ENCODE data around the gene KIF18B. TPM values are rescaled to one million over a fixed set of nuclear protein-coding genes. Genes with fewer than 3 reads are reported as not detected.

The KIF18B gene
- total and polyA plus RNA-seq, 2 of the 8 experiments (the other 6 are each of a cell fraction or from before 2014, with no cell fraction given), result 39.0 to 59.4 TPM

- TF ChIP-seq RXRA (IDR thresholded peaks at IDR 0.05; ENCODE audit: insufficient read depth, low read depth, low read length) (no peak), ASH2L (IDR thresholded peaks at IDR 0.05; ENCODE audit: low read length) (no peak), CTBP2 (IDR thresholded peaks at IDR 0.05; ENCODE audit: borderline replicate concordance, insufficient read depth, insufficient read length, low read length) (peak; percentile 19), TCF12 (IDR thresholded peaks at IDR 0.05; ENCODE audit: low read depth, low read length) (no peak), JUN (IDR thresholded peaks at IDR 0.05; ENCODE audit: low read depth, low read length) (no peak), CTCF (IDR thresholded peaks at IDR 0.05; ENCODE audit: control extremely low read depth in 1 of 3, insufficient read depth in 1 of 3, low read depth in 1 of 3, low read length in 3 of 3) (no peak), NRF1 (IDR thresholded peaks at IDR 0.05; ENCODE audit: low read depth, low read length) (no peak), SUZ12 (IDR thresholded peaks at IDR 0.05; ENCODE audit: low read length) (peak; percentile 96), SP2 (IDR thresholded peaks at IDR 0.05; ENCODE audit: low read length) (no peak), CREB1 (IDR thresholded peaks at IDR 0.05) (no peak), SIRT6 (IDR thresholded peaks at IDR 0.05; ENCODE audit: low read length) (no peak), PHF8 (conservative IDR thresholded peaks at IDR 0.05; ENCODE audit: low read depth, low read length) (no peak), ATF3 (IDR thresholded peaks at IDR 0.05; ENCODE audit: insufficient read depth, low read depth, low read length) (no peak), RBBP5 (IDR thresholded peaks at IDR 0.05; ENCODE audit: borderline replicate concordance, low read depth, low read length) (no peak), HDAC2 (IDR thresholded peaks at IDR 0.05; ENCODE audit: borderline replicate concordance in 1 of 2, low read depth in 2 of 2, low read length in 2 of 2) (no peak), TAF1 (IDR thresholded peaks at IDR 0.05; ENCODE audit: low read depth, low read length) (no peak), BRCA1 (IDR thresholded peaks at IDR 0.05; ENCODE audit: low read depth, low read length) (no peak), YY1 (IDR thresholded peaks at IDR 0.05; ENCODE audit: low read depth, low read length) (no peak), MAX (IDR thresholded peaks at IDR 0.05) (no peak; the same call in 1 of the 2 replicates), TAF7 (optimal IDR thresholded peaks at IDR 0.05; ENCODE audit: borderline replicate concordance, low read depth, low read length) (no peak), NANOG (IDR thresholded peaks at IDR 0.05; ENCODE audit: insufficient read depth, low read depth, low read length, poor library complexity, severe bottlenecking) (no peak)
These were observed 19.7 kb upstream of the KIF18B start (continued) for GRCh38 chr17:44967026-44967906.
